Esophagus squamous epithelium (tissue), 4 donors: ENCODE results near the gene NUTM2G.
"Not testable (repeated sequence)": the region's sequence is repeated elsewhere in the genome, so short reads cannot be mapped to it uniquely, and the experiment has no call there.

ENCODE experiments used
- CTCF ChIP-seq, 6 experiments: fragments of 450-650 bp in 4 of 6; fragments of 200-600 bp in 2 of 6; sonication (generic) in 2 of 6; IDR thresholded peaks; one replicate each; pipeline ENCODE4 v1.5.1; 2016 to 2019; ENCODE audit warnings: antibody characterized with exemption in 6 of 6, mild to moderate bottlenecking in 4 of 6, moderate library complexity in 4 of 6
- POLR2A ChIP-seq, 4 donors: fragments of 450-650 bp; IDR thresholded peaks; one replicate each; pipeline ENCODE4 v1.6.1; 2017; ENCODE audit warnings: antibody characterized with exemption in 4 of 4, mild to moderate bottlenecking in 4 of 4, moderate library complexity in 3 of 4

- not testable (repeated sequence) for TF ChIP-seq CTCF, POLR2A (IDR thresholded peaks at IDR 0.05)
Observed at GRCh38 chr9:96938957-96939665, 10.5 kb downstream of the NUTM2G start.
